GM23338 (cell line): ENCODE data around the gene ZNF254. TPM values are rescaled to one million over a fixed set of nuclear protein-coding genes. Genes with fewer than 3 reads are reported as not detected.

Experiments used
- ATAC-seq: fragments of 200-7000 bp; cut with Tn5 transposase; 3 replicates; pipeline ENCODE4 v1.9.1; 2020
- DNase-seq: peaks from one replicate; pipeline ENCODE4 v3.0.0-alpha.2; 2015; ENCODE audit warnings: low spot score
- H2AFZ ChIP-seq: fragments of 200-600 bp; sonication (generic); 2 replicates; pipeline ENCODE4 v1.8.0; 2016; ENCODE audit warnings: antibody characterized with exemption, mild to moderate bottlenecking, moderate library complexity
- H3F3A ChIP-seq: fragments of 200-600 bp; sonication (generic); replicated peaks from 2 replicates; pipeline ENCODE4 v1.8.0; 2017; ENCODE audit warnings: antibody characterized with exemption, mixed run types, low read depth
- H3K27ac ChIP-seq: fragments of 200-600 bp; sonication (generic); 2 replicates; pipeline ENCODE4 v1.6.1; 2016; ENCODE audit warnings: low read depth
- H3K27me3 ChIP-seq: fragments of 200-600 bp; sonication (generic); 2 replicates; pipeline ENCODE4 v1.8.0; 2016; ENCODE audit warnings: mild to moderate bottlenecking, mixed run types, moderate library complexity; ENCODE audit not compliant: insufficient read depth
- H3K36me3 ChIP-seq: fragments of 200-600 bp; sonication (generic); 2 replicates; pipeline ENCODE4 v1.8.0; 2016; ENCODE audit warnings: mild to moderate bottlenecking; ENCODE audit not compliant: insufficient read depth
- H3K4me1 ChIP-seq: fragments of 200-600 bp; sonication (generic); 2 replicates; pipeline ENCODE4 v1.8.0; 2016; ENCODE audit warnings: mild to moderate bottlenecking, moderate library complexity; ENCODE audit not compliant: insufficient read depth
- H3K4me2 ChIP-seq: fragments of 200-600 bp; sonication (generic); 2 replicates; pipeline ENCODE4 v1.7.1; 2017; ENCODE audit warnings: mixed run types
- H3K4me3 ChIP-seq: fragments of 200-600 bp; sonication (generic); 2 replicates; pipeline ENCODE4 v1.6.1; 2016; ENCODE audit warnings: mixed run types
- H3K79me2 ChIP-seq: fragments of 200-600 bp; sonication (generic); replicated peaks from 2 replicates; pipeline ENCODE4 v1.8.0; 2017; ENCODE audit warnings: mild to moderate bottlenecking; ENCODE audit not compliant: insufficient read depth
- H3K9me2 ChIP-seq: fragments of 200-600 bp; sonication (generic); 2 replicates; pipeline ENCODE4 v1.8.0; 2017; ENCODE audit not compliant: insufficient read depth
- H4K20me1 ChIP-seq: fragments of 200-600 bp; sonication (generic); replicated peaks from 2 replicates; pipeline ENCODE4 v1.8.0; 2017; ENCODE audit warnings: mild to moderate bottlenecking; ENCODE audit not compliant: insufficient read depth
- H3K27ac Mint-ChIP-seq: 2 replicates; pipeline ENCODE4 v1.8.0; 2020; ENCODE audit warnings: inconsistent platforms, mild to moderate bottlenecking, moderate library complexity, mixed read lengths
- H3K27me3 Mint-ChIP-seq: 3 replicates; pipeline ENCODE4 v1.8.0; 2022; ENCODE audit warnings: low read depth, mild to moderate bottlenecking, moderate library complexity, mixed read lengths, inconsistent platforms; ENCODE audit not compliant: insufficient read depth, poor library complexity
- H3K36me3 Mint-ChIP-seq: 3 replicates; pipeline ENCODE4 v1.8.0; 2021; ENCODE audit warnings: low read depth, mild to moderate bottlenecking, inconsistent platforms, moderate library complexity, mixed read lengths
- H3K4me1 Mint-ChIP-seq: 3 replicates; pipeline ENCODE4 v1.8.0; 2020; ENCODE audit warnings: mild to moderate bottlenecking, inconsistent platforms, mixed read lengths
- H3K4me3 Mint-ChIP-seq: 3 replicates; pipeline ENCODE4 v1.8.0; 2021; ENCODE audit warnings: moderate library complexity, mild to moderate bottlenecking, inconsistent platforms, mixed read lengths
- H3K9me3 Mint-ChIP-seq: 3 replicates; pipeline ENCODE4 v1.8.0; 2020; ENCODE audit warnings: moderate library complexity, mild to moderate bottlenecking, inconsistent platforms, mixed read lengths
- CREB1 ChIP-seq: fragments of 250-450 bp; sonication (Bioruptor Pico); IDR thresholded peaks from 2 replicates; pipeline ENCODE4 v1.5.0; 2020; ENCODE audit warnings: low read depth, mild to moderate bottlenecking, moderate library complexity
- EZH2 ChIP-seq: fragments of 200-600 bp; sonication (generic); IDR thresholded peaks from one replicate; pipeline ENCODE4 v1.8.0; 2017; ENCODE audit warnings: antibody characterized with exemption, mild to moderate bottlenecking, low read depth; ENCODE audit not compliant: unreplicated experiment
- EZH2phosphoT487 ChIP-seq: fragments of 200-600 bp; sonication (generic); IDR thresholded peaks from one replicate; pipeline ENCODE4 v1.8.1; 2018; ENCODE audit warnings: antibody characterized with exemption; ENCODE audit not compliant: unreplicated experiment
- JUNB ChIP-seq: IDR thresholded peaks from one replicate; pipeline ENCODE4 v1.6.1; 2016; ENCODE audit warnings: antibody characterized with exemption; ENCODE audit not compliant: unreplicated experiment
- NANOG ChIP-seq: IDR thresholded peaks from 2 replicates; pipeline ENCODE4 v1.6.1; 2016; ENCODE audit warnings: antibody characterized with exemption, borderline replicate concordance
- POLR2AphosphoS5 ChIP-seq: IDR thresholded peaks from 2 replicates; pipeline ENCODE4 v1.6.1; 2016; ENCODE audit warnings: antibody characterized with exemption, low read depth
- STAT1 ChIP-seq: IDR thresholded peaks from one replicate; pipeline ENCODE4 v1.6.1; 2016; ENCODE audit warnings: antibody characterized with exemption; ENCODE audit not compliant: unreplicated experiment
- ZNF114 ChIP-seq: fragments of 250-450 bp; sonication (Bioruptor Pico); IDR thresholded peaks from 2 replicates; pipeline ENCODE4 v1.5.0; 2020; ENCODE audit warnings: mild to moderate bottlenecking, moderate library complexity
- polyA plus RNA-seq: library from polyadenylated mRNA; unstranded; fragments of >200 nt; fragmentation: Nextera tagmentation; extraction: Ambion mirVana; gene quantifications from 2 replicates; pipeline ENCODE4 v1.2.1, GENCODE V29; 2016
- total RNA-seq: library from RNA; depleted of rRNA; stranded (reverse); fragments of >200 nt; shearing (Covaris generic); gene quantifications from 2 replicates; pipeline ENCODE4 v1.2.3, GENCODE V29; 2014
- TF ChIP-seq, protein P1 (sequence below), 2 experiments: fragments of 200-600 bp in 1 of 2; sonication (generic) in 1 of 2; conservative IDR thresholded peaks; 2 replicates each; pipeline versions ENCODE4 v1.5.1 to v1.6.1; 2016 to 2017; ENCODE audit warnings: antibody characterized with exemption in 2 of 2, low read depth in 2 of 2, mild to moderate bottlenecking in 2 of 2, moderate library complexity in 1 of 2

The ZNF254 gene
- total and polyA plus RNA-seq, 2 experiments from 2014 or later: 13.1 to 45.6 TPM

- Histone ChIP-seq H4K20me1 (no peaks in the 10 kb centered on the region; the same call in 1 of the 2 replicates), H3K4me2 (no peak overlapping the region), H3K27ac (no peak overlapping the region), H3F3A (no peaks in the 10 kb centered on the region), H3K36me3 (peaks cover 19% of the 10 kb centered on the region), H3K4me3 (no peak overlapping the region), H2AFZ (no peak overlapping the region), H3K27me3 (no peaks in the 10 kb centered on the region), H3K79me2 (peaks cover 3% of the 10 kb centered on the region), H3K4me1 (peaks cover 14% of the 10 kb centered on the region), H3K9me2 (peaks cover 7% of the 10 kb centered on the region)
- Mint-ChIP-seq H3K27me3 (peaks cover 8% of the 10 kb centered on the region), H3K4me1 (peaks cover 24% of the 10 kb centered on the region), H3K4me3 (no peak overlapping the region), H3K9me3 (peaks cover 22% of the 10 kb centered on the region), H3K36me3 (peaks cover 78% of the 10 kb centered on the region), H3K27ac (no peak overlapping the region)
- DNase-seq (no peak), ATAC-seq (no peak)
- TF ChIP-seq EZH2 (no peak), CREB1 (CRISPR knock-in tag) (no peak), JUNB (no peak), ZNF114 (CRISPR knock-in tag) (no peak)
- TF ChIP-seq, protein P1, sequence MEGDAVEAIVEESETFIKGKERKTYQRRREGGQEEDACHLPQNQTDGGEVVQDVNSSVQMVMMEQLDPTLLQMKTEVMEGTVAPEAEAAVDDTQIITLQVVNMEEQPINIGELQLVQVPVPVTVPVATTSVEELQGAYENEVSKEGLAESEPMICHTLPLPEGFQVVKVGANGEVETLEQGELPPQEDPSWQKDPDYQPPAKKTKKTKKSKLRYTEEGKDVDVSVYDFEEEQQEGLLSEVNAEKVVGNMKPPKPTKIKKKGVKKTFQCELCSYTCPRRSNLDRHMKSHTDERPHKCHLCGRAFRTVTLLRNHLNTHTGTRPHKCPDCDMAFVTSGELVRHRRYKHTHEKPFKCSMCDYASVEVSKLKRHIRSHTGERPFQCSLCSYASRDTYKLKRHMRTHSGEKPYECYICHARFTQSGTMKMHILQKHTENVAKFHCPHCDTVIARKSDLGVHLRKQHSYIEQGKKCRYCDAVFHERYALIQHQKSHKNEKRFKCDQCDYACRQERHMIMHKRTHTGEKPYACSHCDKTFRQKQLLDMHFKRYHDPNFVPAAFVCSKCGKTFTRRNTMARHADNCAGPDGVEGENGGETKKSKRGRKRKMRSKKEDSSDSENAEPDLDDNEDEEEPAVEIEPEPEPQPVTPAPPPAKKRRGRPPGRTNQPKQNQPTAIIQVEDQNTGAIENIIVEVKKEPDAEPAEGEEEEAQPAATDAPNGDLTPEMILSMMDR (conservative IDR thresholded peaks at IDR 0.05; ENCODE audit: low read depth in 2 of 2): no peak
Observed at GRCh38 chr19:24071078-24071477, 15.9 kb upstream of the ZNF254 start.

GRCh38 chr19:24072720-24073119 is 14.3 kb upstream of the ZNF254 start:
- Mint-ChIP-seq H3K36me3 (peaks cover 80% of the 10 kb centered on the region), H3K9me3 (peaks cover 39% of the 10 kb centered on the region), H3K4me1 (peaks cover 41% of the 10 kb centered on the region), H3K27me3 (peaks cover 14% of the 10 kb centered on the region), H3K4me3 (no peak overlapping the region), H3K27ac (no peak overlapping the region)
- DNase-seq (no peak), ATAC-seq (no peak)
- TF ChIP-seq NANOG: no peak
- H3K9me2 ChIP-seq: peaks cover 7% of the 10 kb centered on the region
- no peaks in the 10 kb centered on the region for H3K27me3 ChIP-seq
- no peak overlapping the region for H3K4me2 ChIP-seq
- no peaks in the 10 kb centered on the region for H3F3A ChIP-seq
- no peak overlapping the region for H2AFZ ChIP-seq
- no peak overlapping the region for H3K4me3 ChIP-seq
- H3K4me1 ChIP-seq: peaks cover 31% of the 10 kb centered on the region
- H3K79me2 ChIP-seq: peaks cover 19% of the 10 kb centered on the region
- H4K20me1 ChIP-seq: no peaks in the 10 kb centered on the region; the same call in 1 of the 2 replicates
- H3K27ac ChIP-seq: no peak overlapping the region
- peaks cover 23% of the 10 kb centered on the region for H3K36me3 ChIP-seq

DNA sequence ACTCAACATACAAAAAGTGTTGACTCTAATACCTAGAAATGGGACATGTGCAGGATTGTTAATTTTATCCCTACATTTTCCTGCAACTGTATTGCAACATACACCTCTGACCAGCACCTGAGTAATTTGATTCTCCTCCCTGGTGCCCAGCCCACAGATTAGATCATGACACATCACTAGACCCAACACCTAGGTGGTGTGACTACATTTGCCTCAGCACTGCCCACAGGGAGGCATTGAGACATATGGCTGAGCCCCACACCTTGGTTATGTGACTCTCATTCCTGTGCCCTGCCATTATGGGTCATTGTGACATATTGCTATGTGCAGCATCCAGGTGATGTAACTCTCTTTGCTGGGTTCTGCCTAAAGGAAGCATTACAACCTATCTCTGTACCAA is 13.2 kb upstream of the ZNF254 start:
- Histone ChIP-seq H3K4me2 (no peak overlapping the region), H3K27ac (no peak overlapping the region), H3K27me3 (no peaks in the 10 kb centered on the region), H3K4me3 (no peak overlapping the region), H3K79me2 (peaks cover 19% of the 10 kb centered on the region), H3K36me3 (peaks cover 19% of the 10 kb centered on the region), H3K9me2 (peaks cover 5% of the 10 kb centered on the region), H3F3A (no peaks in the 10 kb centered on the region), H2AFZ (no peak overlapping the region), H4K20me1 (no peaks in the 10 kb centered on the region; the same call in 1 of the 2 replicates), H3K4me1 (peaks cover 39% of the 10 kb centered on the region)
- H3K9me3 Mint-ChIP-seq: peaks cover 40% of the 10 kb centered on the region
- H3K27ac Mint-ChIP-seq: peak overlapping the region; percentile 44; the same call in 1 of the 2 replicates
- peaks cover 14% of the 10 kb centered on the region for H3K27me3 Mint-ChIP-seq
- H3K4me1 Mint-ChIP-seq: peaks cover 52% of the 10 kb centered on the region
- no peak for ATAC-seq
- TF ChIP-seq CREB1 (CRISPR knock-in tag) (no peak), POLR2AphosphoS5 (no peak), JUNB (no peak), EZH2 (no peak), STAT1 (no peak), EZH2phosphoT487 (no peak)
- H3K4me3 Mint-ChIP-seq: no peak overlapping the region
- DNase-seq: no peak
- H3K36me3 Mint-ChIP-seq: peaks cover 79% of the 10 kb centered on the region
